NCI-H2171 treated with DMSO at 0.1 percent for 48 hours (cell line): ENCODE data around the gene EPN2.
A peak's percentile ranks its signal among the peaks of the same experiment; 100 is the strongest.

Experiments
- DNase-seq: peaks from one replicate; lab custom pipeline; 2025; lab: John Stamatoyannopoulos, UW

The EPN2 gene

DNA sequence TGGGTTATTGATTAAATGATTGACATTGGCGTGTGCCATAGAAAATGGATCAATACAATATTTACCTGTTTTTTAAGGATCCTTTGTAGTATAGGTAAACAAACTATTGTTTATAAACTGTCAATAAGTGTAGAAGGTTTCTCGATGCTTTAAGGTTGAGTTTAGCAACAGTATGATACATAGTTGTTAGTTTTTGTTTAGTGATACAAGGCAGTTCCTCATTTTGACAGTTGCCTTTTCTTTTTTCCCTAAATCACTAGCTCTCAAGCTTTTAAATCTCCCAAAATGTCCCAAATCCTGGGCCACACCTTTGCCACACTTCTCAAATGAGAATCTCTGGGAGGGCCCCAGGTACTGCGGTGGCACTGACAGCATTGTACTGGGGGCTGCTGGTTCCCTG is 57.3 kb downstream of the EPN2 start:
- no peak for DNase-seq

DNA sequence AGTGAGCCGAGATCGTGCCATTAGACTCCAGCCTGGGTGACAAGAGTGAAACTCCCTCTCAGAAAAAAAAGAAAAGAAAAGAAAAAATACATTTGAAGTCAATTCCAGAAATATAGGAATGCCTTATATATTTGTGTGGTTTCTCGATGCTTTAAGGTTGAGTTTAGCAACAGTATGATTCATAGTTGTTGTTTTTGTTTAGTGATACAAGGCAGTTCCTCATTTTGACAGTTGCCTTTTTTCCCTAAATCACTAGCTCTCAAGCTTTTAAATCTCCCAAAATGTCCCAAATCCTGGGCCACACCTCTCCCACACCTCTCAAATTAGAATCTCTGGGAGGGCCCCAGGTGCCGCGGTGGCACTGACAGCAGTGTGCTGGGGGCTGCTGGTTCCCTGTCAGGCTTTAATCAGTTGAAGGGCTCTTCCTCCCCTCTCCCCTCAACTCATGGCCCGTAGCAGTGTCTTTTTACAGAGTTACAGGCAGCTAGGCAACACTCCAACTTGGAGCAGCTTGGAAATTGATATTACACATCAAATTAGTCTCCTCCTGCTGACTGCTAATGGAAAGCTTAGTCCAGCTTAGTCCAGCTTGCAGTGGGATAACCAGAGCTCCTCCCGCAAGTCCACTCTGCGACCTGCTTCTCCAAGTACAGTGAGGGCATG is 58.4 kb downstream of the EPN2 start:
- peak; percentile 14 for DNase-seq

DNA sequence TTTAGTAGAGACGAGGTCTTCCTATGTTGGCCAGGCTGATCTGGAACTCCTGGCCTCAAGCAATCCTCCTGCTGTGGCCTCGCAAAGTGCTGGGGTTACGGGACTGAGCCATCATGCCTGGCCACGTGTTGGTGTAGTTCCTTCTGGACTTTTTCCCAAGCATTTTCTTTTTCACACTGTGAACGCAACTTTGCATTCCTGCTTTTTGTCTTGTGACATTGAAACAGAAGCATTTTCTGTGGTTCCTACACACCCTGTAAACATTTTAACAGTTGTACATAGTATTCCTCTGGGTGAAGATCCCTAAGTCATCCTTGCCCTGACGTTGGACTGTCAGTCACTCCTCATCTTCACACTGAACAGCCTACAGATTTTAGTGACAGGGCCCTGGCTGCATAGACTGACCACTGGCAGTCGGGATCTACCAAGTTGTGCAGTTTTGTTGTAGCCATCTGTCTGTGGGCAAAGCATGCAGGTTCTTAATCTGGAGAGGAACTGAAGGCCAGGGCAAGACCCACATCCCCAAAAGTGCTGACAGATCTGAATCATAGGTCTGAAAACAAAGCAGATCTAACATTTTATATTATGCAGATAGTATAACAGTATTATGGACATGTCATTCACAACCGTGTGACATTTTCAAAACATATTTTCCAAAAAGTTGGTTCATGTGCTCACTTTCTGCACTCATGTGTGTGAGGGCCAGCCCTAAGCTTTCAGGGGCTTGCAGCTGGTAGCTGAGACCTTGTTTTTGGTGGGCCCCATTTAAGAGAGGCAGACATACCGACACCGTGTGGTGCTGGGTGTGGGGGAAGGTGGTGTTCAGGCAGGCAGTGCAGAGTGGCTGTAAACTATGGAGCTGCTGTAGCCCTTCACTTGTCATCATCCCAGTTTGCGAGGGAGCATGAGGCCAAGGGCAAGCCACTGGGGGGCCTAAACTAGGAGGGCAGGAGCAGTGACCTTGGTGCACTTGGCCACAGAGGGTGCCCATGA is 59.9 kb downstream of the EPN2 start:
- no peak for DNase-seq

DNA sequence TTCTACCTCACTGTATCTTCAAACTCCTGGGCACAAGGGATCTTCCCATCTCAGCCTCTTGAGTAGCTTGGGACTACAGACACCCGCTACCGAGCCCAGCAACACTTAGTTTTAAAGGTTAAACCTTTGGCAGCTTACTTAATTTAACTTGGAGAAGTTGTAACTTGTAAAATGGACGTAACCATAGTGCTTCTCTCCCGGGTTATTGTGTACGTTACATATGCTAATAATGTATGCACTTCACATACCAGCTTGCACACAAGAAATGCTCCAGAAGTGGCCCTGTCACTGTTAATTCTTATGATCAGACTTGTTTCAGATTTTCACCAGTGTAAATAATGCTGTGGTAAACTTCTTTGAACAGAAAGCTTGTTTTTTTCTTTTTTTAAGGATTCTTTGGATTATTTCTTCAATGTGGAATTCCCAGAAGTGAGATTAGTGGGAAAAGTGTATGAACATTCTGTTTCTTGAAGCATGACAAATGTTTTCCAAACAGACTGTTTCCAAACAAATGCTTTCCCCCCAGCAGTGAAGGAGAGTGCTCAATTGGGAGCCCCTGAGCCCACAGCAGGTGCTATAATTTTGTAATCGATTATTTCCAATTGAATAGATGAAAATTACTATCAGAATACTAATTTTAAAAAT is 61.5 kb downstream of the EPN2 start:
- DNase-seq, result no peak

- no peak for DNase-seq
Observed at GRCh38 chr17:19299214-19299747, 62.1 kb downstream of the EPN2 start.

GRCh38 chr17:19299866-19300265 is 62.7 kb downstream of the EPN2 start:
- no peak for DNase-seq

- no peak for DNase-seq
Observed at GRCh38 chr17:19301274-19301951, 64.2 kb downstream of the EPN2 start.

DNA sequence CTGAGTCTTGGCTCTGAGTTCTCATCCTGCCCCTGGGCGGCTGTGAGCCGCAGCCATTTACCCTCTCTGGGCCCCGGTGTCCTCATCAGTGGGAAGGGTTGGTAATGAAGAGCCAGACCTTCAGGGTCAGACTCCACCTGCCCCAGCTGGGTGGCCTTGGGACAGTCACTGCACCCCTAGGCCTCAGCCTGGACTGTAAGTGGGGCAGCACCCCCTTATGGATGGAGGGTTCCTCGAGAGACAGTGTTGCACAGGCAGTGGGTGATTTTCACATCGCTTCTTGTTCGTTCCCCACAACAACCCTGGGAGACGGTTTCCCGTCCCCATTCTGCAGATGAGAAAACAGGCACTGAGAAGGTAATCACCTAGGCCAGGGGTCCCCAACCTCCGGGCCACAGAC is 64.8 kb downstream of the EPN2 start:
- DNase-seq, result no peak

- no peak for DNase-seq
Observed at GRCh38 chr17:19302791-19303331, 65.7 kb downstream of the EPN2 start.

DNA sequence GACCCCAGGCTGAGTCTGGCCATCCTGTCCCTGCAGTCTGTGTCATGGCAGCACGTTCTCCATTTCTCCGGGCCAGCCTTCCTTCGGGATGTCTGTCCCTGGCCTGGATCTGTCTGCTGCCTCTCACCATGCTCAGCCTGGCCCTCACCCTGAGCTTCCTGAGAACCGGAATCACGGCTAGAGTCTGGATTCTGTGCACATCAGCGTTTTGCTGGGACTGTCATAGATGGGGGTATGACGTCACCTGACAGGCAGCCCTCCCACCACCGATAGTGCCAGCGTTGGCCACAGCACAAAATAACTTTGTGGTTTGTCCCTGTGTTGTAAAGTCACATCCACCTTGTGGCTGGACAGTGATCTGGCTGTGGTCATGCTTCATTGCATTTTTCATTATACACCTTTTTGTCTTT is 66.2 kb downstream of the EPN2 start:
- no peak for DNase-seq

- no peak for DNase-seq
Observed at GRCh38 chr17:19304209-19304608, 67.0 kb downstream of the EPN2 start.

DNA sequence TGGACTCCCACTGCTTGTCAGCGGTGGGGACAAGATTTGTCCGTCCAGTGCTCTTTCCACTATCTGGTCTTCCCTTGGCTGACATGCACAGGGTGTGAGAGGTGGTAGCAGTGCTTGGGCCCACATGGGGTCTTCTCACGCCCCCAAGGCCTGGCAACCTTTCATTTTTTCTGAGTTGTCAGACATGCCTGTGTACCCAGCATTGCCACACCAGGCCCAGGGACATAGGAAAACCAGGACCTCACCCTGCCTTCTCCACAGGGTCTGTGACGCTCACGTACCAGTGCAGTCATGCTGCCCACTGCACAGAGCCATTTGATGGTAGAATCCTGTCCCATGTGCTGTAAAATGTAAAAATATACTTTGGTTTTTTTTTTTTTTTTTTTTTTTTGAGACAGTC is 67.6 kb downstream of the EPN2 start:
- no peak for DNase-seq

- no peak for DNase-seq
Observed at GRCh38 chr17:19305256-19305655, 68.1 kb downstream of the EPN2 start.

- no peak for DNase-seq
Observed at GRCh38 chr17:19305761-19306159, 68.6 kb downstream of the EPN2 start.

- DNase-seq, result no peak
Observed at GRCh38 chr17:19306160-19307111, 69.3 kb downstream of the EPN2 start.

- no peak for DNase-seq
Observed at GRCh38 chr17:19307521-19307920, 70.4 kb downstream of the EPN2 start.

DNA sequence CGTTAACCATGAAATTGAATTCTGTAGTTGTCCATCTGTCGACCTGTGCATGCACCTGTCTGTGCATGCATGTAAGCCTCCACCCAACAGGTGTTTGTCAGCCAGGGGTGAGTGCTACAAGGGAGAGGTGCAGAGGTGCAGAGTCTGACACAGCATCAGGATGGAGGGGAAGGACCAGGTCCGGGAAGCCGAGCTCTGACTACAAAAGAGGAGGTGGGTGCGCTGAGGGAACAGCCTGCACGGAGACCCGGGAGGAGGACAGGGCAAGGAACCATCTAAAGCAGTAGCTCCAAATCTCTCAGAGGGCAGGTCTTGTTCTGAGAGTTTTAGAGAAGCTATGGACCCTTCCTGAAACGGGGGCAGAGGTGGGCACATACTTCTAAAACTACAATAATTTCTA is 71.2 kb downstream of the EPN2 start:
- DNase-seq, result peak; percentile 86

GRCh38 chr17:19309701-19310100 is 72.5 kb downstream of the EPN2 start:
- no peak for DNase-seq

DNA sequence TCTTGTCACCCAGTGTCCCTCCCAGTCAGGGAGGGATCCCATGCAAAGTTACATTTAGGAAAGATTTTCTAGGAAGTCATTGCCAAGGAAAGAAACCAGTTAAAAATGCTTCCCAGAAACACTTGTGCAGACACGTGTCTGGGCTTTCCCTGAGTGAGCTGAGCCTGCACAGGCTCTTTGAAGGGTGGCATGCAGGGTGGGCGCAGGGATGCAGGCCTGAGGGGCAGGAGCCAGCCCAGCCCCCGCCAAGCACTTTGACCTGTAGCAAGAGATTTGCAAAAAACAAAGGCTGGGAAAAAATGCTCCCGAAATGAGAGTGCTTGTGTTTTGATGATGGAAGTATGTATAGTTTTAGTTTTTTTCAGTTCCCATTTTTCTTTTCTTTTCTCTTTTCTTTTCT is 73.0 kb downstream of the EPN2 start:
- DNase-seq, result no peak

GRCh38 chr17:19311016-19311415 is 73.8 kb downstream of the EPN2 start:
- no peak for DNase-seq
